ENCODE measurements around the gene MAP3K8.

The MAP3K8 gene

DNA sequence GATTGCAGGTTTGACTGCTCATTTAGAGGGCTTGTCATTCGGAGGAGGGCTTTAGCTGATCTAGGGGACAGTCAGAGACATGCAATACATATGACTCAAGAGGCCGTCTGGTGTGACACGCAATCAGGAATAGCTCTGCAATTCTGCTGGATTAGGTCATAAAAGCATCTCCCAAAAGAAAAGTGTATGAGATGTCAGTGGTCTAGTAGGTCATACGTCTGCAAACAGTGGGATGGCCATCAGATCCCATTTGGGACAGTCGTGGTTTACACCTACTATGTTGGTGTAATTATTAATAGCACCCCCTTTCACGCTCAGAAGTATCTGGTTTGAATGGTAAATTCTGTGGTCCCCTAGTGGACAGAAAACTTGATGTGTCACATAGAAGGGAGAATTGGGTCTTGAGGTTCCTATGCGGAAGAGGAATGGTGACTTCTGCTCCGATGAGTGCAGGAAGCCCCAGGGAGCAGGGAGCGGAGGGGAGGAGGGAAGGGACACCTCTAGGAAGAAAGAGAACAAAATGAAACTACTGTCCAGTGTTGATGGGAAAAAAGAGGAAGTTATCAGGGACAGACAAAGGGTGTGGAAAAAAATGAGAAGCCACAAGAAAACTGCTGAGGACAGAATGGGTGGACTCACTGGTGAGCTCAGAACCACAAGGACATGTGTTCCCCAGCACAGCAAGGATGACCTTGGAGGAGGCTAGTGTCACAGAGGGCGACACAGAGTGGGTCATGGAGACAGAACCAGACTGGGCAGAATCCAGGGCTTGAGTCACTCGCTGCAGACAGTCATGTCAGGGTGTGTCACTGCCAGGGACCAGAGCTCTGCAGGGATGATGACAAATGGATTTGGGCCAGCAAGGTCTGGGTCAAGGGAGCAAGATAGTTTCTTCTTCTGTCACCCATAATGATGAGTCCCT, 59.9 kb downstream of the MAP3K8 start:
- DNase-seq: no peak

DNA sequence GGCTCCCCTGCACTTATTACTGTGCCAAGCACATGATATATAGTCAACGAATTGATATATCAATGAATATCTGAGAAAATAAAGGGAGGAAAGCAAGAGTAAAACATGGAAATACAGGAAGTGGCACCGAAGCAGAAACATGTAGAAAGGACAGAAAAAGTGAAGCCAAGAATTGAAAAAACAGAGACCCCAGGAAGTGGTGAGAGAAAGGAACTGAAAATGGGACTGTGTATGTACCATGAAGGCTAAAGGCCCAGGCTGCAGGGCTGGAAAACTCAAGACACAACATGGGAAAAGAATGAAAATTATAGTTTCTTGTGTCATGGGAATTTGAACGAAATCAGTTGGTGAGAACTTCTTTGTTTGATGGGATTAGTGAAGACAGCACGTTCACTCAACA, 60.6 kb downstream of the MAP3K8 start:
- DNase-seq: no peak

DNA sequence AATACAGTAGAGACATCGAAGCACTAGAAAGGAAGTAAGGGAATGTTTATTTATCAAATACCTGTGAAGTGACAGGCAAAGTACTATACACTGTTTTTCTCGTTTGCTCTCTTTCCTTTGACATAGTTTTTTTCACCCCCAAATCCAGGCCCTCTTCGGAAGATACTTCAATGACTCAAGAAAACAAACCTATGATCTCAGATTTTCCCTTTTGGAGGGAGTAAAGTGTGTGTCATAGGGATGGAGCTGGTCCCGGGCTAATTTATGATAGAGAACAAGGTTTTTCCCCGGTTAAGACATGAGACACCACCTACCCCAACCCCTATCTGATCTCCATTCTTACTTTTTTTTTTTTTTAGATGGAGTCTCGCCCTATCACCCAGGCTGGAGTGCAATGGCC, 61.7 kb downstream of the MAP3K8 start:
- no peak for DNase-seq

DNA sequence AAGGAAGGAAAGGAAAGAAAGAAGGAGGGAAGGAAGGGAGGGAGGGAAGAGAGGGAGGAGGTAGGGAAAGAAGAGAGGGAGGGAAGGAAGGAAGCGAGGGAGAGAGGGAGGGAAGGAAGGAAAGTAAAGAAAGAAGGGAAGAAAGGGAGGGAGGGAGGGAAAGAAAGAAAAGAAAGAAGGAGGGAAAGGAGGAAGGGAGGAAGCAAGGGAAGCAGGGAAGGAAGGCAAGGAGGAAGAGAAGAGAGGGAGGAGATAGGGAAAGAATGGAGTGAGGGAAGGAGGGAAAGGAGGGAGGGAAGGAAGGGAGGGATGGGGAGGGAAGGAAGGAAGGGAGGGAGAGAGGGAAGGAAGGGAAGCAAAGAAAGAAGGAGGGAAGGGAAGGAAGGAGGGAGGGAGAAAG, 65.8 kb downstream of the MAP3K8 start:
- DNase-seq: no peak

DNA sequence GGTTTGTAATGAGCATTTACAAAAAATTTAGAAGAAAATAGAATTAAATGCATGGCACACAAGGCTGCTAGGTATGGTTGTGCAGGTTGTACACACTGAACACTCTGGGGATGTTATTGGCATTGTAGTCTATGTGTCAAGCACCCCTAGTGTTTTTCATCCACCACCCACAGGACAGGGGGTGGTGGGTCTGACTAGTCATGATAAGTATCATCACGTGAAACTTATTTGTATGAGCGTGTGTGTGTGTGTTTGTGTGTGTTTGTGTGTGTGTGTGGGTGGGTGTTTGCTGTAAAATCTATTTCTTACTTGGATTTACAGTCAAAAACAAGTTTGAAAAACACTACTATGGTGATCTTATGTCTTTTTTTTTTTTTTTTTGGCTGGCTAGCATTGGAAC, 66.5 kb downstream of the MAP3K8 start:
- no peak for DNase-seq

DNA sequence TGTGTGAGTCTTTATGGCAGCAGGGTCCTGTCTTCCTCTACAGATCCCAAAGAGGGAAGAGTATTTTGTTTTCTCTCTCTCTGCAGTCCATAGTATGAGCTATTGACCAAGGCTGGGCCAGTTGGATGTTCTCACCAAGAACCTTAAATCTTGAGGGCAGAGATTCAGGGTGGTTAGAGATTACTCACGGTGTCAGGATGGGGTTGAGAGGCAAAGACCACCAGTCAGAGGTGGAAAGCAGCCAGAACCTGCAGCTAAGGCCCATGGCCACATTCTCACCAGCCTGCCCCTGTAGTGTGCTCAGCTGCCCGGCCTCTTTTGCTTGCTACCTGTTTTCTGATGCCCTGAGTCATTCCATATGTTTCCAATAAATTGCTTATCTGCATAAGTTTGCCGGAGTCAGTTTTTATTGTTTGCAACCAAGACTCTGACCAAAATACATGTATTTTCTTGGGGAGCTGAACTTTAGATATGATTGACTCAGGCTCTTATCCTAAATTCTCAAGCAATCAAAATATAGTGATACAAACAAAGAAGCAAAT, 67.0 kb downstream of the MAP3K8 start:
- DNase-seq: no peak

DNA sequence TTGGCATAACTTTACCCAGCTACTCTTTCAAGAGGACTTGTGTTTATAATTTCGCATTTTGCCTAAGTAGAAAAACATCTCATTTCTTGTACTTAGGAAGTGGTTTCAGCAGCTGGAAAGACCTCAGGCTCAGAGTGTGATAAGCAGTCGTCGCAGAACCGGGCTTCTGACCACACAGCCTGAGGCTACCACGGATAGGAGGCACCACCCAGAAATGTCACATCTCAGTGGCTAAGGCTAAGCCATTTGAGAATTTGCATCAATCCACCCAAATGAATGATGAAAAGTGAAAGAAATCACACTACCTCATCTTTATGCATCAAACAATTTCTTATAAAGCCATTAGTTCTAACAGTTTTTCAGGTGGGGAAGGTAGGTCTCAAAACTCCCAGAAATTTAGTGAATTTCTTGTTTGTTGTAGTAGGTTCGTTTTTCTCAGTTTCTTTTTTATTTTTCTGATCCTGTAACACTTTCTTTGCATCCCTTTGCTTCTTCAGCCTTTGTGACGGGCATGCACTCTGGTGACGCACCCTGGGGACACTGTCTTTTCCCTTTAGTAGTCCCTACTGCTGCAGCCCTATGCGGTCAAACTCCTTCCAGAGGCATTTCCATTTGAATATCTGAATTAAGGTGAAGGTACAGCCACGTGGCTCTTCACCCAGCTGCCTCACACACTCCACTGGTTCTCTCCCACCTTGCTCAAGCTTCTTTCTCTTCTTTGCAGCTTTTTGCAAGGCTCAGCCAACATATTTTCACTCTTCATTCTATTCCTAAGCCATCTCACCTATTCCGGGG, 68.5 kb downstream of the MAP3K8 start:
- DNase-seq: no peak

DNA sequence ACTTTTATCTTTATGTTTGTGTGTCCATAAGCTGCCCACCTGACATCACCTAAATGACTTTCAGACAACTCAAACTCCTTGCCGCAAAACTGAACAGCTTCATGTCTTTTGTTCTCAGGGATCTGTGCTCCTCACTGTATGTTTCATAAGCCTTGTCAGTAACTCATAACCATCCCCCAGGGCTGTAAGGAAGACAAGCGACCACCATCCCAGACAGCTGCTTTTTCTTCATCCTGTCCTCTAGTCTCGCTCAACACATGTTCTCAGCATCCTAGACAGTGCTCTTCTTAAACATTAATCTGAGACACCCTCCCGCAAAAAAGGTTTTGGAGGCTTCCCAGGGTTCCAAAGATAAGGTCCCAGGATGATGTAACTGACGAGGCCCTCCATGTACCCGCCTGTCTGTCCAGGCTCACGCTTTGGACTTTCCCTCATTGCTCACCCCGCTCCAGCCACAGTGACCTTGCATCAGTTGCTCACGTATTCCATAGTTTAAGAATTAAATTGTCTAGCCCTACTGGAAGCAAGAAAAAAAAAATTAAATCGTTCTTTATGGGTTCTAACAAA, 69.8 kb downstream of the MAP3K8 start:
- DNase-seq: no peak

DNA sequence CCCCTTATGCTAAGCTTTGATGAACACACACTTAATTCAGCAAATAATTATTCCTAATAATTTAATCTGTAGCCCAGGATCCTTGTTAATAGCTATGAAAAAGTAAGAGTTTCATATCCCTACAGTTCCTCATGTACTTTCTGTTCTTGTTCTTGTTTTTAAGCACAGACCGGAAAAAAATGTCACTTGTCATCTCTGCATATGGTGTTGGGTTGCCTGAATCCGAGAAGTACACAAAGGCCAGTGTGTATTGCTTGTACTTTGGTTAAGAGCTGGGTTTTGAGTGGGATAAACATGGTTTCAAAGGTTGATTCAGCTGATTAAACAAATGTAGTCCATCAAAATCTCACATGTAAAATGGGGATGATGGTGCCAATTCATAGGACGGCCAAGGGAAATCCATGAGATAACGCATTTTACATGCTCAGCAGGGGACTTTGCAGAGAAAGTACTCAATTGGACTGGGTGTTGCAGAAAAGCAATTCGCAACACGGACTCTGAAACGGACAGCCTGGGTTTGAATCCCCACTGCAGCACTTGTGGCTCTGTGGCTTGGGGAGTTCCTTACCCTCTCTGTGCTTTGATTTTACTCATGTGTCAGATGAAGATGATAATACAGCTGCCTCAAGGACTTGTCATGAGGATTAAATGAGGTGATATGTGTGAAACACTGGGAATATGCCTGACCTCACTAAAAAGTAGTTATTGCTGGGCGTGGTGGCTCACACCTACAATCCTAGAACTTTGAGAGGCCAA, 71.7 kb downstream of the MAP3K8 start:
- DNase-seq: no peak

DNA sequence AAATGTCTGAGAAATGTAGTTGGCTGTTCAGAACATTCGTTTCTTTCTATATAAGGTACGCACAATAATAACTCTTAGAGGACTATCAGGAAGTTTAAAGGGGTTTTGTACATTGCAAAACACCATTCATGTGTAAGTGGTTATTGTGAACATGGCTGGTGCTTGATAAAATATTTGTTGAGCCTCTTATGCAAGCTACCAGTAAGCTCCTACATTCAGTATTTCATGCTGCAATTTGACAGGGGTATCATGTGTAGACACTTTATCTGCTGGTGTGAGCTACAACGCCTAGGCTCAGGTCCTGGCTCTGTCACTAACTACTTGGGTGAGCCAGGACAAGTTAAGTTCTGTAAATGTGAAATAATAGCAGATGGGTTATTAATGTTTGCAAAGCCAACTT, 75.5 kb downstream of the MAP3K8 start:
- no peak for DNase-seq

GRCh38 chr10:30510184-30510931, 76.4 kb downstream of the MAP3K8 start:
- no peak for DNase-seq

DNA sequence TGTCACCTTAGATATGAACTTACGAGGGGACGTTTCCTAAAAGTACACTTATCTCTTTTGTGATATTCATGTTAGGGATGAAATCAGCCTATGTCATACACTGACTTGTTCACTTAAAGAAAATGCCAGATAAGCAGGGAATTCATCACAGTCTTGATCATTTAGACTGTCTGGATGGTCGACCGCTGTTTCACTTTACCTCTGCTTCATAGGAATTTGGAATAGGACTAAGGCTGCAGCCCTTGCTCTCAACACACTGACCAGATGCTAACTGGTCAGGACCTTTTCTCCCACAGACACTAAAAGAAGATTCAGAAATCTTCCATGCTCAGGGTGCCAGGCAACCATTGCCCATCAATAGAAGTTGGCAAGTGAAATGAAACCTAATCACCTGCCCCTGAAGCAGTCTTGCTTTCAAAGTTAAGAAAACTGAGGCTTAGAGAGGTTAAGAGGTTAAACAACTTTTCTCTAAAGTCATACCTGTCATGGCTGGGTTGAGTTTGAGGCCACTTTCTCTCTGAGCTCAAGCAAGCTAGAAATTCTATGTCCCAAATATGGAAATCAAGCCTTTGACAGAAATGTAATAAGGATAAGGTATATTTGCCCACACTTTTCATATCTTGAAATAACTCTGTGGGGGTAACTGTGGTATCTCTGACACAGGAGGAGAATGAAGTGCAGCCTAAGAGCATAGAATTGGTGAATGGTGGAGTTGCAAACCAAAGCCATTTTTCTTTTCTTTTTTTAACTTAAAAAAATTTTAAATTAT, 77.1 kb downstream of the MAP3K8 start:
- DNase-seq: no peak
